PC-9 (cell line): Measurements from ENCODE around the gene ACTL8. TPM values are rescaled to one million over a fixed set of nuclear protein-coding genes. Genes with fewer than 3 reads are reported as not detected.

Experiments used
- BruUV-seq: library from RNA; stranded (reverse); fragments of 400-500 nt; replicated peaks from 2 replicates; lab custom pipeline; 2021; lab: Mats Ljungman, UMichigan
- CTCF ChIA-PET: fragments of 300-600 bp; sonication (Branson Sonifier 250); formaldehyde crosslinking; loops from one replicate; lab custom pipeline; 2022; ENCODE audit warnings: antibody characterized with exemption; lab: Charles Lee
- POLR2A ChIA-PET: fragments of 300-600 bp; sonication (Branson Sonifier 250); formaldehyde crosslinking; loops from one replicate; lab custom pipeline; 2022; ENCODE audit warnings: antibody characterized with exemption; ENCODE audit not compliant: unreplicated experiment; lab: Charles Lee
- DNase-seq, 2 experiments: peaks; one replicate each; pipeline versions ENCODE4 v3.0.0 to v3.0.0-alpha.2; 2015 to 2022; ENCODE audit warnings: mixed read lengths in 1 of 2
- H2AFZ ChIP-seq: fragments of 200-600 bp; sonication (generic); 2 replicates; pipeline ENCODE4 v1.8.1; 2017; ENCODE audit warnings: antibody characterized with exemption
- H3F3A ChIP-seq: fragments of 200-600 bp; sonication (generic); 2 replicates; pipeline ENCODE4 v1.8.1; 2017; ENCODE audit warnings: antibody characterized with exemption, mild to moderate bottlenecking, low read depth; ENCODE audit not compliant: insufficient read depth
- H3K27ac ChIP-seq: fragments of 200-600 bp; sonication (generic); 2 replicates; pipeline ENCODE4 v1.6.1; 2016; ENCODE audit warnings: mixed run types
- H3K27me3 ChIP-seq: fragments of 200-600 bp; sonication (generic); 2 replicates; pipeline ENCODE4 v1.6.1; 2016; ENCODE audit warnings: low read depth, mixed run types; ENCODE audit not compliant: insufficient read depth
- H3K36me3 ChIP-seq: fragments of 200-600 bp; sonication (generic); 2 replicates; pipeline ENCODE4 v1.6.1; 2016; ENCODE audit warnings: low read depth, mixed run types
- H3K4me1 ChIP-seq: fragments of 200-600 bp; sonication (generic); replicated peaks from 2 replicates; pipeline ENCODE4 v1.6.1; 2016; ENCODE audit warnings: mixed run types; ENCODE audit not compliant: insufficient read depth
- H3K4me2 ChIP-seq: fragments of 200-600 bp; sonication (generic); 2 replicates; pipeline ENCODE4 v1.6.1; 2017; ENCODE audit warnings: mixed run types
- H3K4me3 ChIP-seq: fragments of 200-600 bp; sonication (generic); 2 replicates; pipeline ENCODE4 v1.6.1; 2016; ENCODE audit warnings: mixed run types
- H3K79me2 ChIP-seq: fragments of 200-600 bp; sonication (generic); 2 replicates; pipeline ENCODE4 v1.6.1; 2017; ENCODE audit warnings: low read depth, mixed run types
- H3K9me2 ChIP-seq: fragments of 200-600 bp; sonication (generic); 2 replicates; pipeline ENCODE4 v1.8.1; 2017; ENCODE audit warnings: mild to moderate bottlenecking; ENCODE audit not compliant: insufficient read depth
- H3K9me3 ChIP-seq: fragments of 200-600 bp; sonication (generic); 2 replicates; pipeline ENCODE4 v1.8.1; 2016; ENCODE audit warnings: low read depth; ENCODE audit not compliant: insufficient read depth
- H4K20me1 ChIP-seq: fragments of 200-600 bp; sonication (generic); 2 replicates; pipeline ENCODE4 v1.8.1; 2017; ENCODE audit not compliant: insufficient read depth
- CTCF ChIP-seq: fragments of 200-600 bp; sonication (generic); conservative IDR thresholded peaks from 2 replicates; pipeline ENCODE4 v1.6.1; 2017; ENCODE audit warnings: mixed run types, antibody characterized with exemption, mild to moderate bottlenecking, moderate library complexity
- EZH2 ChIP-seq: fragments of 200-600 bp; sonication (generic); IDR thresholded peaks from 2 replicates; pipeline ENCODE4 v1.8.0; 2017; ENCODE audit warnings: antibody characterized with exemption, low read depth
- intact Hi-C: fragments of 100-400 bp; cut with micrococcal nuclease; formaldehyde crosslinking; loops from one replicate; pipeline ENCODE4 v1.10.0; 2022; ENCODE audit not compliant: unreplicated experiment
- total RNA-seq: library from RNA; stranded (reverse); gene quantifications from 2 replicates; pipeline ENCODE4 v1.2.3, GENCODE V29; 2021

ACTL8 gene
- total RNA-seq, 1 experiment from 2014 or later: 0.68 TPM

DNA sequence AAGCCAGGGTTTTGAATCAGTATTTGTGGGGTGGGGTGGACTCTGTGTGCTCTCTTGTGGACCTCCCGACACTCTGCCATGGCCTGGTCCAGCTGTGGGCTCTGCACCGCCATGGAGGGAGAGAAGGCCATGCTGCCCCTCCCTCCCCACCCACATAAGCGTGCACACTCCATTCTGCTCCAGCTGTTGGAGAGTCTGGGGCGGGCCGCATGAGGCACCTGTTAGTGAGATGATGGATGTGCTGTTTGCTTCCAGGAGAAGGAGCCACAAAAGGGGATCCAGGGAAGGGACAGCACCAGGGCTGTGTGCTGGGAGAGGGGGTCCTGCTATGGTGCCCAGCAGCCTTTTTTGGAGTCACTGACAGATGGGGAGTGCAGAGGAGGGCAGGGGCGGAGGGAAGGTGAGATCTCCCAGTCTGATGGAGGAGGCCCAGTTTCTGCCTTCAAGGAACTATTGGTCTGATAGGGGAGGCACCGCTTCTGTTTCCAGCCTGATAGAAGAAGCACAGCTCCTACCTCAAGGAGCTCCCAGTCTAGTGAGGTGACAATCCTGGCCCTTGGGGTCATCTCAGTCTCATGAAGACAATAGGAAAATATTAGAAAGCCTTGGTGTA lies 101.5 kb downstream of the ACTL8 start:
- CTCF ChIA-PET: no interaction called here
- Histone ChIP-seq H3K4me2 (no peak overlapping the region), H3K9me3 (no peaks in the 10 kb centered on the region), H3K27ac (no peak overlapping the region), H3K27me3 (no peaks in the 10 kb centered on the region), H3K4me1 (no peaks in the 10 kb centered on the region), H3K36me3 (no peaks in the 10 kb centered on the region), H3K9me2 (no peaks in the 10 kb centered on the region), H3K4me3 (no peak overlapping the region), H3F3A (no peaks in the 10 kb centered on the region), H2AFZ (no peak overlapping the region), H4K20me1 (no peaks in the 10 kb centered on the region), H3K79me2 (no peaks in the 10 kb centered on the region)
- no TSS peak for BruUV-seq
- intact Hi-C loops: no loop called here
- DNase-seq: no peak
- no peak for TF ChIP-seq CTCF
- no peak for TF ChIP-seq EZH2
- POLR2A ChIA-PET: no interaction called here

- intact Hi-C loops: no loop called here
Observed at GRCh38 chr1:17857109-17857499, 102.0 kb downstream of the ACTL8 start.

GRCh38 chr1:17857996-17858395 lies 102.9 kb downstream of the ACTL8 start:
- no peaks in the 10 kb centered on the region for H3K4me1 ChIP-seq
- TF ChIP-seq EZH2: no peak
- no peak for TF ChIP-seq CTCF
- no peaks in the 10 kb centered on the region for H3K9me3 ChIP-seq
- no peaks in the 10 kb centered on the region for H3F3A ChIP-seq
- no peak overlapping the region for H3K27ac ChIP-seq
- H3K9me2 ChIP-seq: no peaks in the 10 kb centered on the region
- BruUV-seq: no TSS peak
- H3K36me3 ChIP-seq: no peaks in the 10 kb centered on the region
- DNase-seq: no peak
- ChIA-PET CTCF (no interaction called here), POLR2A (no interaction called here)
- no peaks in the 10 kb centered on the region for H4K20me1 ChIP-seq
- no peaks in the 10 kb centered on the region for H3K79me2 ChIP-seq
- H2AFZ ChIP-seq: no peak overlapping the region
- intact Hi-C loops: no loop called here
- H3K4me3 ChIP-seq: no peak overlapping the region
- H3K4me2 ChIP-seq: no peak overlapping the region
- no peaks in the 10 kb centered on the region for H3K27me3 ChIP-seq

More at GRCh38 chr1:17857109-17857499, 102.0 kb downstream of the ACTL8 start:
- ChIA-PET POLR2A (no interaction called here), CTCF (no interaction called here)
- no peaks in the 10 kb centered on the region for H3K36me3 ChIP-seq
- DNase-seq: no peak
- no TSS peak for BruUV-seq
- no peaks in the 10 kb centered on the region for H3K79me2 ChIP-seq
- no peaks in the 10 kb centered on the region for H3K4me1 ChIP-seq
- no peak overlapping the region for H3K4me3 ChIP-seq
- no peaks in the 10 kb centered on the region for H4K20me1 ChIP-seq
- no peaks in the 10 kb centered on the region for H3K27me3 ChIP-seq
- H3K9me3 ChIP-seq: no peaks in the 10 kb centered on the region
- TF ChIP-seq CTCF (no peak), EZH2 (no peak)
- H3K9me2 ChIP-seq: no peaks in the 10 kb centered on the region
- H3K27ac ChIP-seq: no peak overlapping the region
- no peak overlapping the region for H2AFZ ChIP-seq
- H3K4me2 ChIP-seq: no peak overlapping the region
- H3F3A ChIP-seq: no peaks in the 10 kb centered on the region
